Germinal center (tissue), 1 donor: ENCODE results near the gene DTNB.
A peak's percentile ranks its signal among the peaks of the same experiment; 100 is the strongest.

Experiments
- DNase-seq: peaks from one replicate; pipeline ENCODE4 v3.0.0; 2012; ENCODE audit warnings: mixed read lengths, low spot score

DTNB gene

DNA sequence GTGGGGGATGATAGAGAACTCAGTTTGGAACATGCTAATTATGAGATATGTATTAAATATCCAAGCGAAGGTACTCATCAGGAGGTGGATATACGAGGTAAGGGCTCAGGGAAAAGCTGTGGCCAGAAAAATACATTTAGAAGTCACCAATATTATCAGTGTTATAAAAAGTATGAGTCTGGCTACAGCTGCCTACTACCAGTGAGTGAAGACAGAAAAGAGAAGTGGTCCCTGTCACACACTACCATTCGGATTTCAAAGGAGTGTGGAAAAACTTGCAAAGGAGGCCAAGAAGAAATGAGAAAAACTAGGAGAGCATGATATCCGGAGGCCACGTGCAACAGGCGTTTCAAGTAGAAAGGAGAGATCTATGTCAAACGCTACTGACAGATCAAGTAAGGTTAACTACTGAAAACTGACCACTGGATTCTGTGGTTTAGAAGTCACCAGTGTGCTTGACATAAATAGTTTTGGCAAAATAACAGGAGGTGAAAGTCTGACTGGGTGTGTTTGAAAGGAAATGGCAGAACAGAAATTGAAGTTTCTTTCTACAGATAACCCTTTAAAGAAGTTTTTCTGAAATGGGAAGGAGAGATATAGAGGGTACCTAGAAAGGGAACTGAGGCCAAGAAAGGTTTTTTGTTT is 213.0 kb downstream of the DTNB start:
- DNase-seq, result no peak

DNA sequence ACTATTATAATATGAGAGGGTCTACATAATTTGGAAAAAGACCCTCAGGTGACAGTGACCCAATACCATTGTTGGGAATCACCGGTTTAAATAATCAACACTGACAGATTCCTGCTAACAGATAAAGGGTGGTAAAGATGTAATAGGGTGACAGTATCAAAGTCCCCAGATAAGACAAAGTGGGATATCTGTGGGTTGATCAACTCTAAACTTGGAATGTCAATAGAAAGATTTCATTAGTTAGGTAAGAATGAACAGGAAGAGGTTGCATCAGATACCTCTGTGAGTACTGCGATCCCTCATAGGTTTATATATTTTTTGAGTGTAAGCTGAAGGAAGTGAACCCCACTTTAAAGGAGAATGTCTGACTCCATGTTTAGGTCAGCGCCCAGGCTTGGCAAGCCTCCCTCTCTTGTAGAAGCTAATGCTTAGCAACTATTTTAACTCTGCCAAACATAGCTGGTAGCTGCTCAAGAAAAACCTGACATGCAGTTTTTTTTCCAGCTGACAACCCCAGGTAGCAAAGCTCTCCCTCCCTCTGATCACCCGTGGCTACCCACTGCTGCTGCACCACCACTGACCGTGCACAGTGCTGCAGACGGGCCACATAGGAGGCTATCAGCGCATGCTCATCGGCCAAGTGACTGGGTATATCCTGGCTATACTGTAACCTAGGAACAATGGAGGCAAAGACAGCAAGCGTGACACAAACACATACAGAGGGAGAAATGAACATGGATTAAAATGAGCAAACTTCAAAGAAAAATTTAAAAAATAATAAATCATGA is 218.4 kb downstream of the DTNB start:
- no peak for DNase-seq

DNA sequence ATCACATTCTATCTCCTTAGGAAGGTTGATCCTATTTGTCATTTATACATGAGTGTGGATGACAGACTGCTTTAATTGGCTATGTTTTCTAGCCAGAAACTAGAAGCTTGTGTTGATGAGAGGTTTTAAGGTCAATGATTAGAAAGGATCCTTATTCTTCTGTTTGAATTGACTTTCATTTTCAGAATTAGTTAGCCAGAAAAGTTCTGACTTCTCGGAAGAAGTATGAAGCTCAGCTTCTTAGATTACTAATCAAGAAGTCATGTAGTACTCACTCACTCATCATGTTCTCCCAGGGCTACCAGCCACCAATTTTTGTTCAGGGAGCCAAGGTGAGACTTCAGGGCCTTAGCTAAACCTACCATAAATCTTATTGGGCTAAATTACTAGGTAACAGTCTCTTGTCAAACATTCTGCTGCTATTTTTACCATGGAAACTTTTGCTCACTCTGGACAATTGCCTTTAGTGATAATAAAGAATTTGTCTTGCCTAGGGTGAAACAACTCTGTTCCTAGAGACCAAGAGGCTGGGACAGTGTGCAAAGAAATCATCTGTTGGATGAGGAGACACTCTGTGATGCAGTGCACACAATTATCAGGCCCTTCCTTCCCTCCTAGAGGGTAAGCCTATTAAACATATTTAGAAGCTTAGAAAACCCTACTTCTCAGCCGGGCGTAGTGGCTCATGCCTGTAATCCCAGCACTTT is 220.0 kb downstream of the DTNB start:
- no peak for DNase-seq

DNA sequence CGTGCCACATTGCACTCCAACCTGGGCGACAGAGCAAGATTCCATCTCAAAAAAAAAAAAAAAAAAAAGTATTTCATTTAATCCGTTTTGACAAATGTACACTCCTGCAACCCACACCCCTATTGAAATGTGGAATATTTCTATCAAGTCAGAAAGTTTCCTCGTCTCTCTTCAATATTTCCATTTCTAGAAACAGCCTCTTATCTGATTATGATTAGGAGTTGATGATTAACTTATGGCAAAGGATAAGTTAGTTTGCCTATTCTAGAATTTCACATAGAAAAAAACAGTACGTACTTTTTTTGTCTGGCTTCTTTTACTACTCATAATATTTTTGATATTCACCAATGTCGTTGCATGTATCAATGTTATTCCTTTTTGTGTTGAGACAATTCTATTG is 224.6 kb downstream of the DTNB start:
- no peak for DNase-seq

DNA sequence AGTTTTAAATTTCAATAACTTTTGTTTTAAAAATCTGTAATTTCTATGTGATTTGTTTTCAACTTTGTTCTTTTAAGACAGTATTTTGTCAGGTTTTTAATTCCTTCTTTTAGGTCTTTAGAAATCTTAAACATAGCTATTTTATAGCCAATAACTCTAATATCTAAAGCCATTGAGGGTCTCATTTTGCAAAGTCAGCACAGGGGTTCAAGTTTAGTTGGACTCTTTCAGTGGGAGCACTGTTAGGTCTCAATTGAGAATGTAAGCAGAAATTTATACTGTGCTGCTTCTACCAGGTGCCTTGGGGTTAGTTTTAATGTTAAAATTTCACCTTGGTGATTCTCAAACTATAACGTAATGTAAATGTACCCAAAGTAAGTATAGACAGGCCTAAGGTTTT is 226.4 kb downstream of the DTNB start:
- DNase-seq, result no peak

DNA sequence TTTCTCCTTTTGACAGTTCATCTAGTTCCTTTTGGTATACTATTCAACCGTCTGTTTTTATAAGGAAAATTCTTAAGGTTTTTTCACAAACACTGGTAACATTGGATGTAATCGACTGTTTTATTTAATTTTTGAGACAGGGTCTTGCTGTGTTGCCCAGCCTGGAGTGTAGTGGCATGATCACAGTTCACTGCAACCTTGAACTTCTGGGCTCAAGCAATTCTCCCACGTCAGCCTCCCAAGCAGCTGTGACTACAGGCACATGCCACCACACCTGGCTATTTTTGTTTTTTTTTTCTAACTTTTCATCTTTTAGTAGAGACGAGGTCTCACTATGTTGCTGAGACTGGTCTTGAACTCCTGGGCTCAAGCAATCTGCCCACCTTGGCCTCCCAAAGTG is 227.3 kb downstream of the DTNB start:
- DNase-seq, result no peak

DNA sequence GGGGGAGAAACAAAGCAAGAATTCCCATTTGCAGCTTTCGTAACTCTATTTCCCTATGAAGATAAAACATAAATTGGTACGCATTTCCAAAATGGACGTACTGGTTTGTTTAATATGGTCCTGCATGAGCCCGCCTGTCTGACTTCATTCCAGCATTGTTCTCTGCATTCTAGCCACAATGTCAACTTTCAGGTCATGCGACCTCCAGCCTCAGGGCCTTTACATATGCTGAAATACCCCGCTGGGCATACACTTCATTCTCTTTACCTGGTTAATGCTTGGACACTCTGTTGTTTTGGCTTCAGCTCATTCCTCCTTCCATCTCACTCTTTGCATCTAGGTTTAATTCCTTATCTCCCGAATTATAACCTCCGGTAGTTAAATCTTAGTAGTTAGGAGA is 227.9 kb downstream of the DTNB start:
- DNase-seq, result no peak

DNA sequence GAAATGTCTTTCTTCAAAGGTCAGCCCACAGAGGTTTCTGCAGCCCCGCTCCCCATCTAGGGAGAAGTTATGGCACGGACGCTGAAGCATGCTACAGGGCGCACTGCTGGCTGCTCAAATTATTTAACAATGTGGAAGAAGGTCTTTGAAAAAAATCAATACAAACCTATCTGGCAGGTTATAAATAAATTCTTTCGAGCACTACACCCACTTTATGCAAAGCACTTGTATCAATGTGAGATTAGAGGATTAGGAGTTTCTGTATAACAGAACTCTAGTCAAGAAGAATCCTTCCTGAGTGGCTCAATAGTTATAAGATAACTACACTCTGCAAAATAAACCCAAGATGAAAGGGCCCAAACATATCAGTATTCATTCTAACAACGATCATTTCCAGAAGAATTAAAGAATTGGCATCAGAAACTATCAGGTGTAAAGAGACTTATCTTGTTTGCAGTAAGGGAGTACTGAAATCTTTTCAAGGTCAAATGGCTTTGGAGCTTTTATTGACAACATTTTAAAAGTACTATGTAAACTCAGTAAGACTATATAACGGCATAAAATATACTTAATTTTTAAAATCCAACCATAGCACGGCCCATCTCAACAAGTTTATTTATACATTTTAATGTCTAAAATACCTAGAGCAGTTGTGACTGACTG is 228.6 kb downstream of the DTNB start:
- no peak for DNase-seq

DNA sequence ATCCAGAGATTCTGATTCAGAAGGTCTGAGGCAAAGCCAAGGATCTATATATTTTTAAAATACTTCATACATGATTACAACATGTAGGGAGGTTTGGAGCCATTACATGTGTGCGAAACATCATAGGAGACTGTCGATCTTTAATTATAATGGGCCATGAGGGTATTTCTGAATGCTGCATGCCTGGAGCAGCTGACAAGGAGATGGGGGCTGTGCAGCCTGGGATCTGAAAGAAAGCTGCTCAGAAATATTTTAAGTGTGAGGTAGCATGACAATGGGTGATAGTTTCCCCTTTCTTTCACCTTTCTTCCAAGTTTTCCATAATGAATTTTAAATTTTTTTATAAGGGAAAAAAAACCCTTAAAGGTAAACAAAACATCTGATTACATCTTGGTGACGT is 229.6 kb downstream of the DTNB start:
- DNase-seq, result no peak

DNA sequence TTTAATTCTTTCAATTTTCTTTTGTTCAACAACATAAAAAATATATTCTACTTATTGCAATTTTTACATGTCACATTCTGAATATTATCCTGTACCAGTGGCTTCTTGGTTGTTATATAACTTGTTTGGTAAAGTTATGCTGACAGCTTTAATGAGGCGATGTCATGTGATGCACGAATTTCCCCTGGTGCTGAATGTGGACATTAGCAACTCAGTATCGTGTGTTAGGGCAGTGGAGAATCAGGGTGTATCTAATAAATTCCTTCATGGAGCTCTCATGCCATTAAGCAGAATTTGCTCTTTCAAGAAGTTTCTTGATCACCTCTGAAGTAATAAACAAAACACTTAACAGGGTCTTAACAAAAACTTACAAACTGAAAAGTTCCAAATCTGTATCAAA is 232.0 kb downstream of the DTNB start:
- DNase-seq, result no peak

DNA sequence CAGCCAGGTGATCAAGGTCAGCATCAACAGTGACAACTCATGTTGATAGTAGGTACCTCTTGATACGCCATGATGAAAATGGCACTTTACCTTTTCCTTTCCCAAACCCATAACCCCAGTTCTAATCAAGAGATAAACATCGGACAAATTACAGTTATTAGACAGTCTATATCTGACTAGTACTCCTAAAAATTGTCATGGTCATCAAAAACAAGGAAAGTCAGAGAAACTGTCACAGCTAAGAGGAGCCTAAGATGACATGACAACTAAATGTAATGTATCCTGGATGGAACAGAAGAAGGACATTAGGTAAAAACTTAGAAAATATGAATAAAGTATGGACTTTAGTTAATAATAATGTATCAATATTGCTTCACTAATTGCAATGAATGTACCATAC is 234.6 kb downstream of the DTNB start:
- no peak for DNase-seq

DNA sequence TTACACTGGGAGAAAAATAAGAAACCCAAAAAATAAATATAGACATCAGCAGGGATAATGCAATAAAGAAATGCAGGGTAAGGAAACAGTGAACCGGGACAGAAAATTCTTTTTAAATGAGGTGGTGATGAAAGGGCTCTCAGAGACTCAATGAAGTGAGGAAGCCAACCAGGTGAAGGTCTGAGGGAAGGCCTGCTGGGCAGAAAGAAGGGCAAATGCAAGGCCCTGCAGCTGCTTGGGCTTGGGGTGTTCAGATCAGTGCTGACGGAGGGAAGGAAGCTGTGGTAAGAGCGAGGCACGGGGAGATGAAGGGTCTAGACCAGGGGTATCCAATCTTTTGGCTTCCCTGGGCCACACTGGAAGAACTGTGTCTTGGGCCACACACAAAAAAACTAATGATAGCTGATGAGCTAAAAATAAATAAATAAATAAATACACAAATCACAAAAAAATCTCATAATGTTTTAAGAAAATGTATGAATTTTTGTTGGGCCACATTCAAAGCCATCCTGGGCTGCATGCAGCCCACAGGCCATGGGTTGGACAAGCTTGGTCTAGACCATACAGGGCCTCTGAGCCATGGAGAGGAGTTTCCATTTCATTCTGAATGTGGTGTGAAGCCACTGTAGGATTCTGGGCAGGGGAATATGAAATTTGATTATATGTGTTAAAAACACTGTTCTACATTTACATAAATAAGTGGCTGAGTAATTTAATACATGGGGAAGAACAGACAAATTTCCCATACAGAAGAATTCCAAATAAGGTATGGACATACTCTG is 235.3 kb downstream of the DTNB start:
- no peak for DNase-seq

DNA sequence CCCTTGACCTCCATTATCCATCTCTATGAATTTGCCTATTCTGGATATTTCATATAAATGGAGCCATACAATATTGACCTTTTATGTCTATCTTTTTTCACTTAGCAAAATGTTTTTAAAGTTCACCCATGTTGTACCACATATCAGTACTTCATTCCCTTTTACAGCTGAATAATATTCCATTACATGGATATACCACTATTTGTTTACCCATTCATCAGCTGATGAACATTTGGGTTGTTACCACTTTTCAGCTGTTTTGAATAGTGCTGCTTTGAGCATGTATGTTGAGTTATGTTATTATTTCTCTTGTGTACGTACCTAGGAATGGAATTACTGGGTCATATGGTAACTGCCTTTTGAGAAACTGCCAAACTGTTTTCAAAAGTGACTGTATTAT is 238.0 kb downstream of the DTNB start:
- DNase-seq, result no peak

DNA sequence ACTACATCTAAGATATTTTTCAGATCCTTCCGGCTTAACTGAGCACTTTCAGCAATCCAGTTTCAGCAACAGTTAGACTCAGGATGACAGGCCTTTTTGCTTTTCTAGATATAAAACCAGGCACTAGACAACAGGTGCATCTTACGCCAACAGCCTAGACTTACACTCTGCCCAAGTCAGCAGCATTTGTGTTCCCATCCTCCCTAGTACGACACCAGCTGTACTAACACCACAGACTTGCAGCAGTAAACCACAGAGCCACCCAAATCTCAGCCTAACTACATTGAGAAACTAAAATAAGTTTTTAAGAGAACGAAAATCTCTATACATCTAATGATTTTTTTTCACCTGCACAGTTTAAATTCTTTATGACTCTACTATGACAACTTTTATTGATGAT is 241.8 kb downstream of the DTNB start:
- DNase-seq, result no peak

DNA sequence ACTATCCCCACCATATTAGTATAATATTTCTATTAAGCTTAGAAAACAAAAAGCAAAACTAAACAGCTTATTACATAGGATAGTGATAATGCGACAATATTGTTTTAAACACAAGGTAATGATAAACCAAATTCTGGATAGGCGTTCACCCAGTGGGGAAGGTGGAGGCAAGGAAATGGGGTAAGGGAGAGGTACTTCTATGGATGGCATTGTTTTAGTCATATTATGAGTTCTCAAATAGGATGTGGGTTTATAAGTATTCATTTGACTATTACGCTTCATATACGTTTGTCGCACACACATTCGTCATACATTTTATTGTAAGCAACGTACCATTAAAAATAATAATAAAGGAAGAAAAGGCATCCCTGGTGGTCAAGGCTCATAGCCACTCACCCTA is 242.8 kb downstream of the DTNB start:
- no peak for DNase-seq

DNA sequence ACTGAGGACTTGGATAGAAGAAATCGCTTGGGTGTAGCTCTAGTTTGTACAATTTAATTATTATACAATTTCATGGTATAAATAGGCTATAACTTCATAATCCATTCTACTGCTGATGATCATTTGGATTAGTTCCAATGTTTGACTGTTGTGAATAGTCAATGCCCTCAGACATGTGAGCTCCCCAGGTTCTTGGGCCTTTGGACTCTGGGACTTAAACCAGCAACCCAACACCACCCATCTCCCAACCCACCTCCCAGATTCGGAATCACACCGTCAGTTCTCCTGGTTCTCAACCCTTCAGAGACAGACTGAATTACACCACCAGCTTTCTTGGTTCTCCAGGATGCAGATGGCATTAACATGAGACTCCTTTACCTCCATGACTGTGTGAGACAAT is 247.1 kb downstream of the DTNB start:
- DNase-seq, result no peak

DNA sequence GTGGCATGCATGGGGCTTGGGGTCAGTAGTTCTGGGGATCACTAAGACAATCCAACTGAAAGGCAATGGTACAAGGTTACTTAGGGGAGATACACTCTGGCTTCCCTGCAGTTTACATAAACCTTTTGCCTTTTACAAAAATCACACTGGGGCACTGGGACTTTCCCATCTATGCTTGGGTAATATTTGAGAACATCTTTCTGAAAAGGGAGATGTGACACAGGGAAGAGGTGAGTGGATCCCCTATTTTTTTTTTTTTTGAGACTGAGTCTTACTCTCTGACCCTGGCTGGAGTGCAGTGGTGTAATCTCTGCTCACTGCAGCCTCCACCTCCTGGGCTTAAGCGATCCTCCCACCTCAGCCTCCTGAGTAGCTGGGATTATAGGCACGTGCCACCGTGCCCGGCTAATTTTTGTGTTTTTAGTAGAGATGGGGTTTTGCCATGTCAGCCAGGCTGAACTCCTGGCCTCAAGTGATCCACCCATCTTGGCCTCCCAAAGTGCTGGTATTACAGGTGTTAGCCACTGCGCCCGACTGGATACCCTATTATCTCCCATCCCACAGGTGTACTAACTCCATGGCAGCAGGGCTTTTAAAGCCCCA is 248.8 kb downstream of the DTNB start:
- no peak for DNase-seq

DNA sequence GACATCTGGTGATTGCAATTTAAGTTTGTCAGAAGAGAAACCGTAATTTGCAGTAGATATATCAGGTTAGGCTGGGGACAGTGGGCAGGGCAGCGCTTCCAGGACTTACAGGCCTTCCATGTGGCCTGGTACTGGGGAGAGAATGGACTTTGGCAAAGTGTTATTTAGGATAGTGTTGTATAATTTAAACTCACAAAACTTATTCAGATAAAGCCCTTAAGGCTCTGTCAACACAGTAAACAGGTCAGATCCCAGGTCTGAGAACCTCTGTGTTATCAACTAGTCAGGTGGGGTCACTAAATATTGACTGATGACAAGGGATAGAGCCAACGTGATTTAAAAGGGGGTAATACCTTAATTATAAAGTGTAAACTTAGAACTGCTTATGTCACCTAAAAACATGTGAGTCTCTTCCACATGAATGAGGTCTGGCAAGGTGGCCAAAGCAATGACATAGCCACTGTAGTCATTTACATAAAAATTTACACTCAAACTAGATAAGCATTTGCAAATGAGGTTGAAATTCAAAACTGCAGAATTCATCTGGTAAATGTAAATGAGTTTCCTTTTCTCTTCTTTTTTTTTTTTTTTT is 251.5 kb downstream of the DTNB start:
- DNase-seq, result peak; percentile 62

DNA sequence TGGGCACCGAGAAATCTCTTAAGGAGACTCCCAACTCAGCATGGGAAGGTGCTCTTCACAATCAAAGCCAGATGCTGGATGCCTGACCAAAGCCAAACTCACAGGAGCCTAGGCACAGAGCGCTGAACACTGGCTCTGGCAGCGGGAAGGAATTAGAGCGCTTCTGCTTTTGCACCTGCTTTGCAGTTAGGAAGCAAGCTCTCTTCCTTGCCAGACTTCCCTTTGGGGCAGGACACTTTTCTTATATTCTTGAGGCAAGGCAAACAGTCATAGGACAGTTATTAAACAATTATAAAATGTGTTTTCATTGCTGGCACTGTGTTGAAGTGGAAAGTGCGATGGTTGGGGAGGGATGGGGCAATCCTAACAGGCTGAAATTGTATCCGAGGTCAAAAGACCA is 252.1 kb downstream of the DTNB start:
- no peak for DNase-seq

DNA sequence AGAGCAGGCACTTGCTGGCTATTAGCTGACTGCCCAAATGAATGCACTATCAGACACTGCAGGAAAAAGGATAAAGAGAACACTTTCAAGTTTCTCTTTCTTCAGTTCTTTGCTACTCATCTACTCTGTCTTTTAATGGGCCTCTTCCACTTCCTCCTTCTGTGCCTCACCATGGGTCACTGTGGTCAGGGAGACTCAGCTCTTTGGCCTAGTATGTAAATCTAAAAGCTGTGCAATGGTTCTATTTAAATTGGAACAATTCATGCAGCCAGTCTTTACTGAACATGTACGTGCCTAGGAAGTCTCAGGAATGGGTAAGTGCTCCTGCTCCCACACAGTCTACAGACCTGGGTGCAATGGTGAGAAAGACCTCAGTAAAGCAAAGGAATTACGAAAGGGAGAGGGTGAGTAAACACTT is 252.5 kb downstream of the DTNB start:
- peak; percentile 33 for DNase-seq

DNA sequence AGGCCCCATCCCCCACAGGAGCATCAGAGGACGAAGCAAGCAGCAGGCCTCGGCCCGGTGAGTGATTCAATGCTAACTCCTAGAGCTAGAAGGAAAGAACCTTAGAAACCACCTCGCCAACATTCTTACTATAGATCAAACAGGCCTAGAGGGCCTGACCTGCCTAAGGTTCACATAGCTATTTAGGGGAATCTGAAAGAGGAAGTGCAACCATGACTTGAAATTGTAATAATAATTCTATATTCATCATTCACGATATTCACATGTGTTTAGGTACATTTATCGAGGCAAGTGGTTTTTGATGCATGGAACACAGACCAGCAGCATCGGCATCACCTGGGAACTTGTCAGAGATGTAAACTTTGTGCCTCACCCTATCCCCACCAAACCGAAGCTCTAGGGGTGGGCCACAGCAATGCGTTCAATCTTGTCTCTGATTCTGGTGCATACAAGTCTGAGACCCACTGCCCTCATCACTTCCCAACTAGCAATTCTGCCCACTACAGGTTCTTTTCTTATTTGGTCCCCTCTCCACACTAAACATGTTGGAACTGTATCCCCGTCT is 253.6 kb downstream of the DTNB start:
- DNase-seq, result peak; percentile 72
